ENCODE data around the gene PRH2. TPM values are rescaled to one million over a fixed set of nuclear protein-coding genes. Genes with fewer than 3 reads are reported as not detected.

The PRH2 gene
- total and polyA plus RNA-seq, 9 of the 15 experiments (the other 6 are each of a cell fraction or from before 2014, with no cell fraction given) = 0.18 to 0.81 (median 0.24) TPM; not detected in 6

DNA sequence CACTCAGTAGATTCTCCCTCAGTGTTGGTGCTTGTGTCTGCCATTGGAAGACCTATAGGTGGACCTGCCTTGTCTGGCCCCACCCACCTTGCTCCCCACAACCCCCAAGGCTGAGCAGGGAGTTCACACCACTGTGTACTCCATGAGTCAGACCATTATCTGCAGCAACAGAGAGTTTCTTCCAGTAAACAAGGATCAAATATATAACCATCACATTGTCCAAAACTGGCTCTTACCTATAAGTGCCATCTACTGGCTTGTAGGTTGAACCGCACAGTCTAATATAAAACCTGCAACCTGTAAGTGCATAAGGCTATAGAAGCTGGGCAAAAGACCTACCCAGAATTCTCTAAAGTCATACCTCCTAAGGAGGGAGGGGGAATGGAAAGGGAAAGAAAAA is 27.6 kb upstream of the PRH2 start (continued):
- TF ChIP-seq, protein P1, sequence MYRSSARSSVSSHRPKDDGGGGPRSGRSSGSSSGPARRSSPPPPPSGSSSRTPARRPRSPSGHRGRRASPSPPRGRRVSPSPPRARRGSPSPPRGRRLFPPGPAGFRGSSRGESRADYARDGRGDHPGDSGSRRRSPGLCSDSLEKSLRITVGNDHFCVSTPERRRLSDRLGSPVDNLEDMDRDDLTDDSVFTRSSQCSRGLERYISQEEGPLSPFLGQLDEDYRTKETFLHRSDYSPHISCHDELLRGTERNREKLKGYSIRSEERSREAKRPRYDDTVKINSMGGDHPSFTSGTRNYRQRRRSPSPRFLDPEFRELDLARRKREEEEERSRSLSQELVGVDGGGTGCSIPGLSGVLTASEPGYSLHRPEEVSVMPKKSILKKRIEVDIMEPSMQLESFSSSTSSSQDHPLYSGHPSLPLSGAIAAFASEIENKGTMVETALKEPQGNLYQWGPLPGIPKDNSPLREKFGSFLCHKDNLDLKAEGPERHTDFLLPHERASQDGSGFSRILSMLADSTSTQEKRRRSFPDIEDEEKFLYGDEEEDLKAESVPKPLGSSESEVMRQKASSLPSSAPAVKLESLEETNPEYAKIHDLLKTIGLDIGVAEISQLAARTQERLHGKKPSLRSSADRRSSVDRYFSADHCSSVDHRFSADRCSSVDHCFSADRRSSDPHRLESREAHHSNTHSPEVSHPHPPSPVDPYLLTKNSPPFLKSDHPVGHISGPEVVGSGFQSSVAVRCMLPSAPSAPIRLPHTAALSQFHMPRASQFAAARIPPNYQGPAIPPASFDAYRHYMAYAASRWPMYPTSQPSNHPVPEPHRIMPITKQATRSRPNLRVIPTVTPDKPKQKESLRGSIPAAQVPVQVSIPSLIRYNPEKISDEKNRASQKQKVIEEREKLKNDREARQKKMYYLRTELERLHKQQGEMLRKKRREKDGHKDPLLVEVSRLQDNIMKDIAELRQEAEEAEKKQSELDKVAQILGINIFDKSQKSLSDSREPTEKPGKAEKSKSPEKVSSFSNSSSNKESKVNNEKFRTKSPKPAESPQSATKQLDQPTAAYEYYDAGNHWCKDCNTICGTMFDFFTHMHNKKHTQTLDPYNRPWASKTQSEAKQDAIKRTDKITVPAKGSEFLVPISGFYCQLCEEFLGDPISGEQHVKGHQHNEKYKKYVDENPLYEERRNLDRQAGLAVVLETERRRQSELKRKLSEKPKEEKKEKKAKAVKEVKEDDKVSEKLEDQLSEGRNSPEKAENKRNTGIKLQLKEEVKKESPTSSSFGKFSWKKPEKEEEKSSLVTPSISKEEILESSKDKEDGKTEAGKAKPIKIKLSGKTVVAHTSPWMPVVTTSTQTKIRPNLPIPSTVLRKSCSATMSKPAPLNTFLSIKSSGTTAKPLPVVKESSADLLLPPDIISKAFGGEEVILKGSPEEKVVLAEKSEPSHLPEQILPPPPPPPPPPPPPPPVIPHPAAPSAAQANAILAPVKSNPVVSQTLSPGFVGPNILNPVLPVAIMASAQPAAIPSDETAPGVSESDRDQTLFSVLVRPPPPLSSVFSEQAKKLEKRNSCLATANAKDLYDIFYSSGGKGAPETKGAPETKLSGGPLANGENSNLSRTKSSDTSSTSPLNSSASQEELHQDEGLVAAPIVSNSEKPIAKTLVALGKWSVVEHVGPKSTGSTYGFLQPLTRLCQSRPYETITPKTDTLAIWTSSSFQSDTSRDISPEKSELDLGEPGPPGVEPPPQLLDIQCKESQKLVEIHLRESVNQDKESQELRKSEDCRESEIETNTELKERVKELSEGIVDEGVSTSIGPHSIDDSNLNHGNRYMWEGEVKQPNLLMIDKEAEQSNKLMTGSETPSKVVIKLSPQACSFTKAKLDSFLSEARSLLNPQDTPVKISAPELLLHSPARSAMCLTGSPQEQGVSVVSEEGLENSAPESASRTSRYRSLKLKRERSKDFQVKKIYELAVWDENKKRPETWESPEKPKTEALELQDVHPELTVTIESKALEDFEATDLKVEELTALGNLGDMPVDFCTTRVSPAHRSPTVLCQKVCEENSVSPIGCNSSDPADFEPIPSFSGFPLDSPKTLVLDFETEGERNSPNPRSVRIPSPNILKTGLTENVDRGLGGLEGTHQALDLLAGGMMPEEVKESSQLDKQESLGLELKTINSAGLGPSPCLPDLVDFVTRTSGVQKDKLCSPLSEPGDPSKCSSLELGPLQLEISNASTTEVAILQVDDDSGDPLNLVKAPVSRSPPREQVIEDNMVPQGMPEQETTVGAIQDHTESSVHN (IDR thresholded peaks at IDR 0.05; ENCODE audit: borderline replicate concordance in 1 of 2, low read depth in 1 of 2) = no peak
- TF ChIP-seq ZBED1 (IDR thresholded peaks at IDR 0.05) = no peak
- TF ChIP-seq BHLHE40 (IDR thresholded peaks at IDR 0.05; ENCODE audit: low read length) = no peak
- TF ChIP-seq HNRNPLL (IDR thresholded peaks at IDR 0.05; ENCODE audit: low read depth, low read length, poor library complexity, severe bottlenecking) = no peak
- TF ChIP-seq RAD21 (CRISPR knock-in tag; conservative IDR thresholded peaks at IDR 0.05 in 1 of 2, IDR thresholded peaks at IDR 0.05 in 1 of 2) = peak in 1 of 2 experiments; percentile 45; a peak in 2 of 4 replicates
- TF ChIP-seq RUNX1 (IDR thresholded peaks at IDR 0.05; ENCODE audit: low read depth) = no peak
- TF ChIP-seq NONO (IDR thresholded peaks at IDR 0.05; ENCODE audit: low read depth in 2 of 2, low read length in 1 of 2) = no peak
- no peak for TF ChIP-seq MAFF (IDR thresholded peaks at IDR 0.05; ENCODE audit: low read length)
- TF ChIP-seq ZNF274 (IDR thresholded peaks at IDR 0.05; ENCODE audit: borderline replicate concordance, low read depth, low read length) = no peak
- no peak for TF ChIP-seq RB1 (IDR thresholded peaks at IDR 0.05; ENCODE audit: low read depth)

Data from K562 (cell line).